Measurements from ENCODE around the gene CERT1.

CERT1 gene

DNA sequence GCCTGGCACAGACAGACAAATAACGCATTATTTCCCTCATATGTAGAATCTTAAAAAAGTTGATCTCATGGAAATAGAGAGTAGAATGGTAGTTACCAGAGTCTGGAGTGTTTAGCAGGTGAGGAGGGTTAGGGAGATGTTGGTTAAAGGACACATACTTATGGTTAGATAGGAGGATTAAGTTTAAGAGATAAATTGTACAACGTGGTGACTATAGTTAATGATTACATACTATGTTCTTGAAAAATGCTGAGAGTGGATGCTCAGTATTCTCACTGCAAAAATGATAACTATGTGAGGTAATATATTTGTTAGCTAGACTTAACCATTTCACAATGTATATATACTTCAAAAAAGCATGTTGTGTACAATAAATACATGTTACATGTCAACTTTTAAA lies 38.0 kb downstream of the CERT1 start:
- H3K27ac ChIP-seq = no peak overlapping the region
- TF ChIP-seq, protein P1, sequence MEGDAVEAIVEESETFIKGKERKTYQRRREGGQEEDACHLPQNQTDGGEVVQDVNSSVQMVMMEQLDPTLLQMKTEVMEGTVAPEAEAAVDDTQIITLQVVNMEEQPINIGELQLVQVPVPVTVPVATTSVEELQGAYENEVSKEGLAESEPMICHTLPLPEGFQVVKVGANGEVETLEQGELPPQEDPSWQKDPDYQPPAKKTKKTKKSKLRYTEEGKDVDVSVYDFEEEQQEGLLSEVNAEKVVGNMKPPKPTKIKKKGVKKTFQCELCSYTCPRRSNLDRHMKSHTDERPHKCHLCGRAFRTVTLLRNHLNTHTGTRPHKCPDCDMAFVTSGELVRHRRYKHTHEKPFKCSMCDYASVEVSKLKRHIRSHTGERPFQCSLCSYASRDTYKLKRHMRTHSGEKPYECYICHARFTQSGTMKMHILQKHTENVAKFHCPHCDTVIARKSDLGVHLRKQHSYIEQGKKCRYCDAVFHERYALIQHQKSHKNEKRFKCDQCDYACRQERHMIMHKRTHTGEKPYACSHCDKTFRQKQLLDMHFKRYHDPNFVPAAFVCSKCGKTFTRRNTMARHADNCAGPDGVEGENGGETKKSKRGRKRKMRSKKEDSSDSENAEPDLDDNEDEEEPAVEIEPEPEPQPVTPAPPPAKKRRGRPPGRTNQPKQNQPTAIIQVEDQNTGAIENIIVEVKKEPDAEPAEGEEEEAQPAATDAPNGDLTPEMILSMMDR (conservative IDR thresholded peaks at IDR 0.05) = no peak

DNA sequence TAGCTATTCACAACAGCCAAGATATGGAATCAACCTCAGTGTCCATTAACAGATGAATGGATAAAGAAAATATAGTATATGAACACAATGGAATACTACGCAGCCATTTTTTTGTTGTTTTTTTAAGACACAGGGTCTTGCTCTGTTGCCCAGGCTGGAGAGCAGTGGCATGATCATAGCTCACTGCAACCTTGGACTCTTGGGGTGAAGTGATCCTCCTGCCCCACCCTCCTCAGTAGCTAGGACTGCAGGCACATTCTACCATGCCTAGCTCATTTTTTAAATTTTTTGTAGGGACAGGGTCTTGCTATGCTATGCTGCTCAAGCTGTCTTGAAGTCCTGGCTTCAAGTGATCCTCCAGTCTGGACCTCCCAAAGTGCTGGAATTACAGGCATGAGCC lies 38.5 kb downstream of the CERT1 start:
- TF ChIP-seq, protein P1 (conservative IDR thresholded peaks at IDR 0.05) = no peak
- no peak overlapping the region for H3K27ac ChIP-seq

DNA sequence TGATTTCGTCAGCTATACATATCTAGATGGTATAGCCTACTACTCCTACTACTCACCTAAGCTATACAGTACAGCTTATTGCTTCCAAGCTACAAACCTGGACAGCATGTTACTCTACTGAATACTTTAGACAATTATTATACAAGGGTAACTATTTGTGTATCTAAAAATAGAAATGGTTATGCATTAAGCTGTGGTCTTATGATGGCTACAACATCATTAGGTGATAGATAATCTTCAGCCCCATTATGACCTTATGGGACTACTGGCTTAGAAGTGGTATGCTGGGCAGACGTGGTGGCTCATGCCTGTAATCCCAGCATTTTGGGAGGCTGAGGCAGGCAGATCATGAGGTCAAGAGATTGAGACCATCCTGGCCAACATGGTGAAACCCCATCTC lies 40.2 kb downstream of the CERT1 start:
- H3K27ac ChIP-seq = no peak overlapping the region

DNA sequence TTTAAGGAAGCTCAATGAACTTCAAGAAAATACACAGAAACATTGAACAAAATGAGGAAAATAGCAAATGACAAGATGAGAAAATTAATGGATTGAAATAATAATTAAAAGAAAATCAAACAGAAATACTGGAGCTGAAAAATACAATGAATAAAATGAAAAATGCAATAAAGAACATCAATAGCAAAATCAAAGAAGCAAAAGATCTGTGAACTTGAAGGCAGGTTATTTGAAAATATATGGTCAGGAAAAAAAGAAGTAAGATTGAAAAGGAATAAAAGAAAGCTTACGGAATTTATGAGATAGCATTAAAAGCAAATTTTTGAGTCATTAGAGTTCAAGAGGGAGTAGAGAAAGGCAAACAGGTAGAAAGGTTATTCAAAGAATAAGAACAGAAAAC lies 42.4 kb downstream of the CERT1 start:
- TF ChIP-seq, protein P1 (conservative IDR thresholded peaks at IDR 0.05) = no peak
- no peak overlapping the region for H3K27ac ChIP-seq

More for the DNA sequence above, 40.2 kb downstream of the CERT1 start:
- TF ChIP-seq, protein P1 (conservative IDR thresholded peaks at IDR 0.05) = no peak

DNA sequence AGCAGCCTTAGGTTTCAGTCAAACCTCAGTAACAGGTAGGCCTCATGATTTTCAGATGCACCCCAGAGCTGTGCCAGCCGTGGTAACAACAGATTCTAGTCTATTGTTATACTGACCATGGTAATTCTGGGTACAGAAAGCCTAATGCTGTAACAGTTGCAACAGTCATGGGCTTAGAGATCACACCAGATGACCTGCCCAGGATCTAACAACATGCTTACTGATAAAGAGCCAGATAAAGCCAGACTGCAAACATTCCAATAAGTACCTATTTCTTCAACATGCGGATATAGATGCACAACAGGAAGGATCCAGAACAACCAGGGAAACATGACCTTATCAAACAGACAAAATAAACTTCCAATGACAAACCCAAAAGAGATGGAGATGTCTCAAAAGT lies 42.8 kb downstream of the CERT1 start:
- no peak overlapping the region for H3K27ac ChIP-seq
- TF ChIP-seq, protein P1 (conservative IDR thresholded peaks at IDR 0.05) = no peak

DNA sequence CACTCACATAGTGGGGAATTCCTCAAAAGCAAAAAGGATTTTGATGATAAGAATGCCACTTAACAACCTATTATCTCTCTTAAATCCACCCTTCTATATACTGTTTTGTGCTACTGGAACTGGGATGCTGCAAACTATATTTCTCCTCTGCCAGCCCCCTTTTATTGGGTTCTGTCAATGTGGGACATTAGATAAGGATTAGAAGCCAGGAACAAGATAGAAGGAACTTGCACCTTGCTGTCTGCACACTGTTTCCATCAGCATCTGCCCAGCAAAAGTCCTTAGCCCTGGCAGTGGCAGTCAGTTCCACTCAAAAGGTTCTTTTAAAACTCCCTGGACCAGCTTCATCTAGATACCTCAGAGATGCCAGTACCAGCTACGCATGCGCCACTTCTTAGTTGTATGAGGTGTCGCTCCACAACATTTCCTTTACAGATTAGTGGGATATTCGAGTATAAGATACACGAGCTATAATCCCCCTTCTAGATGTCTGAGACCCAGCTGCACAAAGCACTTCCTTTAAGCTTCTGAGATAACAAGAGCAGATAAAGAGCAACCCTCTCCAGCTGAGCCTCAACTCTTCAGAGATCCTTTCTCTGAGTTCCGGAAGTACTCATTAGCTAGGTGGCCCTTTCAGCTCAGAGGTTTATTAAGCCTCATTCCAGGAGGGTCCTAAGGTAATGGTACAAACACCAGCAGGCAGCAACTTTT lies 45.3 kb downstream of the CERT1 start:
- TF ChIP-seq, protein P1 (conservative IDR thresholded peaks at IDR 0.05) = no peak
- H3K27ac ChIP-seq = no peak overlapping the region

DNA sequence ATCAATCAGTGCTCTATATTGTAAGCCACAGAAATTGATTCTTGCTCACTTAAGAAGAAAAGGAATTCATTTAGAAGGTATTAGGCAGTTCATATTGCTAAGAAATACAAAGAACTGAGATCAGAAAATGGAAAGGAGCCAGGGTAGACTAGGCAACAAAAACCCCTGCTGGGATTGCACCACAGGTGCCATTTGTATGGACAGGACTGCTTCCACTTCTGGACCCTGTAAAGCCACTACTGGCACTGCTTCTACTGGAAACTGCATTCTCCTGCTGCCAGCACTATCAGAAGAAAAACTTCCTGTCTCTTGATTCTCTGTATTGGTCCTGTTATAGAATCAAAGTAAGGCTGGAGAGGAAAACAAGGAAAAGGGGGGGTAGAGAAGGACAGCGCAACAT lies 45.9 kb downstream of the CERT1 start:
- TF ChIP-seq, protein P1 (conservative IDR thresholded peaks at IDR 0.05) = no peak
- no peak overlapping the region for H3K27ac ChIP-seq

All from VCaP (cell line).